Smooth muscle cell (in vitro differentiated cells): ENCODE results near the gene CD9. TPM values are rescaled to one million over a fixed set of nuclear protein-coding genes. Genes with fewer than 3 reads are reported as not detected.

Experiments
- DNase-seq: peaks from one replicate; lab custom pipeline; 2025; ENCODE audit not compliant: unreplicated experiment; lab: John Stamatoyannopoulos, UW
- H2AFZ ChIP-seq: fragments of 200-600 bp; sonication (generic); 2 replicates; pipeline ENCODE4 v1.6.0; 2016; ENCODE audit warnings: antibody characterized with exemption, low read depth, mild to moderate bottlenecking
- H3F3A ChIP-seq: fragments of 200-600 bp; sonication (generic); 2 replicates; pipeline ENCODE4 v1.6.0; 2017; ENCODE audit warnings: antibody characterized with exemption, low read depth
- H3K27ac ChIP-seq: fragments of 200-600 bp; sonication (generic); 2 replicates; pipeline ENCODE4 v1.5.1; 2016; ENCODE audit warnings: low read depth, mild to moderate bottlenecking
- H3K27me3 ChIP-seq: fragments of 200-600 bp; sonication (generic); 2 replicates; pipeline ENCODE4 v1.6.1; 2016; ENCODE audit warnings: low read depth, mild to moderate bottlenecking
- H3K36me3 ChIP-seq: fragments of 200-600 bp; sonication (generic); 2 replicates; pipeline ENCODE4 v1.5.1; 2016; ENCODE audit warnings: low read depth
- H3K4me1 ChIP-seq: fragments of 200-600 bp; sonication (generic); 2 replicates; pipeline ENCODE4 v1.5.1; 2016; ENCODE audit warnings: low read depth
- H3K4me2 ChIP-seq: fragments of 200-600 bp; sonication (generic); 2 replicates; pipeline ENCODE4 v1.6.0; 2016; ENCODE audit warnings: mild to moderate bottlenecking
- H3K4me3 ChIP-seq: fragments of 200-600 bp; sonication (generic); 2 replicates; pipeline ENCODE4 v1.5.1; 2016; ENCODE audit warnings: mild to moderate bottlenecking
- H3K79me2 ChIP-seq: fragments of 200-600 bp; sonication (generic); 2 replicates; pipeline ENCODE4 v1.6.0; 2016; ENCODE audit warnings: low read depth, mild to moderate bottlenecking
- H3K9ac ChIP-seq: fragments of 200-600 bp; sonication (generic); 2 replicates; pipeline ENCODE4 v1.6.0; 2016; ENCODE audit warnings: low read depth
- H3K9me3 ChIP-seq: fragments of 200-600 bp; sonication (generic); replicated peaks from 2 replicates; pipeline ENCODE4 v1.5.1; 2016; ENCODE audit warnings: low read depth
- H4K20me1 ChIP-seq: fragments of 200-600 bp; sonication (generic); 2 replicates; pipeline ENCODE4 v1.6.0; 2016; ENCODE audit warnings: low read depth
- CTCF ChIP-seq: fragments of 200-600 bp; sonication (generic); IDR thresholded peaks from 2 replicates; pipeline ENCODE4 v1.5.1; 2017; ENCODE audit warnings: borderline replicate concordance, mild to moderate bottlenecking, antibody characterized with exemption; ENCODE audit not compliant: insufficient read depth, poor library complexity, severe bottlenecking
- WGBS: methylation state at CpG from one replicate; pipeline ENCODE4 v1.1.7; 2016; ENCODE audit warnings: low lambda C conversion rate; 5-methylcytosine and 5-hydroxymethylcytosine counted together
- polyA plus RNA-seq: library from polyadenylated mRNA; unstranded; fragments of >200 nt; fragmentation: Nextera tagmentation; extraction: Ambion mirVana; gene quantifications from 2 replicates; pipeline ENCODE4 v1.2.1, GENCODE V29; 2016
- total RNA-seq: library from RNA; depleted of rRNA; stranded (reverse); fragments of >200 nt; gene quantifications from 2 replicates; pipeline ENCODE4 v1.2.3, GENCODE V29; 2014

CD9 gene
- total and polyA plus RNA-seq, 2 experiments from 2014 or later = 144 to 207 TPM

- Histone ChIP-seq H3K9me3 (no peaks in the 10 kb centered on the region), H4K20me1 (no peaks in the 10 kb centered on the region), H3K36me3 (no peaks in the 10 kb centered on the region), H3F3A (no peaks in the 10 kb centered on the region), H3K27me3 (no peaks in the 10 kb centered on the region), H3K4me3 (no peak overlapping the region), H3K4me1 (no peaks in the 10 kb centered on the region), H3K4me2 (no peak overlapping the region), H3K27ac (no peak overlapping the region), H2AFZ (no peak overlapping the region), H3K79me2 (no peaks in the 10 kb centered on the region), H3K9ac (no peak overlapping the region)
- DNase-seq = no peak
- 89% methylated on average over 11 of the region's 11 CpGs for WGBS
- no peak for TF ChIP-seq CTCF
Observed at GRCh38 chr12:6264402-6265037, 64.3 kb downstream of the CD9 start.

- DNase-seq = no peak
- Histone ChIP-seq H3K9me3 (no peaks in the 10 kb centered on the region), H3K79me2 (no peaks in the 10 kb centered on the region), H3F3A (no peaks in the 10 kb centered on the region), H3K4me2 (no peak overlapping the region), H4K20me1 (no peaks in the 10 kb centered on the region), H3K4me3 (no peak overlapping the region), H3K36me3 (no peaks in the 10 kb centered on the region), H3K4me1 (no peaks in the 10 kb centered on the region), H3K27ac (no peak overlapping the region), H3K9ac (no peak overlapping the region), H2AFZ (no peak overlapping the region), H3K27me3 (no peaks in the 10 kb centered on the region)
- TF ChIP-seq CTCF = no peak
- WGBS = 100% methylated on average over 2 of the region's 2 CpGs
Observed at GRCh38 chr12:6265038-6265405, 64.8 kb downstream of the CD9 start.

GRCh38 chr12:6266541-6266966, 66.4 kb downstream of the CD9 start:
- Histone ChIP-seq H3K9me3 (no peaks in the 10 kb centered on the region), H3K27ac (peak overlapping the region; percentile 69), H3K4me1 (no peaks in the 10 kb centered on the region), H3K36me3 (no peaks in the 10 kb centered on the region), H3K27me3 (no peaks in the 10 kb centered on the region), H3K4me2 (no peak overlapping the region), H3K9ac (peak overlapping the region; percentile 33), H2AFZ (no peak overlapping the region), H3F3A (no peaks in the 10 kb centered on the region), H4K20me1 (no peaks in the 10 kb centered on the region), H3K79me2 (no peaks in the 10 kb centered on the region), H3K4me3 (no peak overlapping the region)
- WGBS = 49% methylated on average over 7 of the region's 7 CpGs
- no peak for TF ChIP-seq CTCF
- no peak for DNase-seq
